ENCODE results near the gene CTSD. TPM values are rescaled to one million over a fixed set of nuclear protein-coding genes. Genes with fewer than 3 reads are reported as not detected.

Gene CTSD
- total and polyA plus RNA-seq, 2 of the 4 experiments (the other 2 are of a cell fraction): 39.8 to 166 TPM

- Histone ChIP-seq H3K27ac (ENCODE audit: insufficient read depth, low read length) (no peak overlapping the region), H3K4ac (ENCODE audit: low read depth, low read length) (no peak overlapping the region), H4K20me1 (ENCODE audit: insufficient read depth, low read length) (peaks cover 16% of the 10 kb centered on the region), H2AK5ac (ENCODE audit: low read depth, low read length) (no peak overlapping the region), H3K4me3 (ENCODE audit: insufficient read depth, low read depth, low read length) (no peak overlapping the region), H3K14ac (replicated peaks; ENCODE audit: low read depth, low read length) (no peak overlapping the region), H3K9ac (ENCODE audit: low read depth, low read length) (no peak overlapping the region), H3K27me3 (ENCODE audit: control insufficient read depth, insufficient read depth, low read length) (no peaks in the 10 kb centered on the region), H2AFZ (replicated peaks; ENCODE audit: low read length, poor library complexity) (no peak overlapping the region), H3K23ac (ENCODE audit: low read depth, low read length) (no peak overlapping the region), H3K9me3 (ENCODE audit: control insufficient read depth, insufficient read depth, low read length) (no peaks in the 10 kb centered on the region), H3K56ac (ENCODE audit: extremely low read depth, insufficient read depth, low read length) (no peak overlapping the region), H3K18ac (ENCODE audit: low read depth, low read length) (no peak overlapping the region), H4K8ac (ENCODE audit: low read depth in 2 of 2, low read length in 2 of 2) (no peak overlapping the region), H2BK120ac (ENCODE audit: low read depth, low read length) (no peak overlapping the region), H2AK9ac (replicated peaks; ENCODE audit: low read depth, low read length, poor library complexity) (no peak overlapping the region), H2BK15ac (ENCODE audit: low read depth, low read length) (no peak overlapping the region), H3K4me2 (ENCODE audit: low read depth, low read length) (no peak overlapping the region), H3K9me1 (ENCODE audit: insufficient read depth, low read length) (no peaks in the 10 kb centered on the region; the same call in 1 of the 2 replicates), H2BK20ac (ENCODE audit: low read depth, low read length) (no peak overlapping the region), H3K79me1 (ENCODE audit: low read depth in 1 of 2, low read length in 2 of 2) (peaks cover 0 to 33% of the 10 kb centered on the region in 2 experiments; a peak in 3 of 4 replicates), H4K5ac (ENCODE audit: low read depth, low read length) (no peak overlapping the region), H2BK5ac (ENCODE audit: low read depth, low read length, poor library complexity, severe bottlenecking) (no peak overlapping the region), H4K91ac (ENCODE audit: insufficient read depth, low read depth, low read length) (no peak overlapping the region), H3K36me3 (ENCODE audit: control insufficient read depth, insufficient read depth, low read length) (peaks cover 48% of the 10 kb centered on the region; the same call in 1 of the 2 replicates), H3K4me1 (ENCODE audit: control insufficient read depth, insufficient read depth, low read length) (peaks cover 20% of the 10 kb centered on the region)
- in situ Hi-C loops (cut with MboI; ENCODE audit: low sequenced_read_pairs) (no loop called here), intact Hi-C loops (cut with micrococcal nuclease) (no loop called here), dilution Hi-C loops (cut with HindIII; ENCODE audit: low sequenced_read_pairs, unreplicated experiment) (no loop called here)
- ChIA-PET CTCF (no interaction called here), POLR2A (ENCODE audit: unreplicated experiment) (no interaction called here)
- DNase-seq (no peak), ATAC-seq (ENCODE audit: low read depth) (no peak)
- TF ChIP-seq RFX5 (IDR thresholded peaks at IDR 0.05; ENCODE audit: low read depth, low read length): no peak
- BruUV-seq (replicated peaks): no TSS peak
- 90% methylated on average over 2 of the region's 17 CpGs; no CpG with 5 or more reads in 1 of the 2 experiments for WGBS, 2 experiments (ENCODE audit: extremely low coverage in 2 of 2, insufficient read length in 1 of 2)
Observed at GRCh38 chr11:1757861-1758610, 5.7 kb downstream of the CTSD start.

Measured in IMR-90 (cell line).